Activated CD8-positive, alpha-beta memory T cell treated with anti-CD3 and anti-CD28 coated beads for 36 hours (primary cell): ENCODE results near the gene GPR25. TPM values are rescaled to one million over a fixed set of nuclear protein-coding genes. Genes with fewer than 3 reads are reported as not detected.

Experiments used
- CTCF ChIA-PET: fragments of 350-600 bp; sonication (Branson Sonifier 250); formaldehyde crosslinking; loops from one replicate; lab custom pipeline; 2021; ENCODE audit warnings: antibody characterized with exemption; lab: Charles Lee
- POLR2A ChIA-PET: fragments of 350-600 bp; sonication (Branson Sonifier 250); formaldehyde crosslinking; loops from one replicate; lab custom pipeline; 2021; ENCODE audit warnings: antibody characterized with exemption; lab: Charles Lee
- total RNA-seq, 2 experiments: library from RNA; stranded (reverse); gene quantifications; one replicate each; pipeline ENCODE4 v1.2.3, GENCODE V29; 2021

GPR25 gene, protein sequence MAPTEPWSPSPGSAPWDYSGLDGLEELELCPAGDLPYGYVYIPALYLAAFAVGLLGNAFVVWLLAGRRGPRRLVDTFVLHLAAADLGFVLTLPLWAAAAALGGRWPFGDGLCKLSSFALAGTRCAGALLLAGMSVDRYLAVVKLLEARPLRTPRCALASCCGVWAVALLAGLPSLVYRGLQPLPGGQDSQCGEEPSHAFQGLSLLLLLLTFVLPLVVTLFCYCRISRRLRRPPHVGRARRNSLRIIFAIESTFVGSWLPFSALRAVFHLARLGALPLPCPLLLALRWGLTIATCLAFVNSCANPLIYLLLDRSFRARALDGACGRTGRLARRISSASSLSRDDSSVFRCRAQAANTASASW
- not detected for total RNA-seq

DNA sequence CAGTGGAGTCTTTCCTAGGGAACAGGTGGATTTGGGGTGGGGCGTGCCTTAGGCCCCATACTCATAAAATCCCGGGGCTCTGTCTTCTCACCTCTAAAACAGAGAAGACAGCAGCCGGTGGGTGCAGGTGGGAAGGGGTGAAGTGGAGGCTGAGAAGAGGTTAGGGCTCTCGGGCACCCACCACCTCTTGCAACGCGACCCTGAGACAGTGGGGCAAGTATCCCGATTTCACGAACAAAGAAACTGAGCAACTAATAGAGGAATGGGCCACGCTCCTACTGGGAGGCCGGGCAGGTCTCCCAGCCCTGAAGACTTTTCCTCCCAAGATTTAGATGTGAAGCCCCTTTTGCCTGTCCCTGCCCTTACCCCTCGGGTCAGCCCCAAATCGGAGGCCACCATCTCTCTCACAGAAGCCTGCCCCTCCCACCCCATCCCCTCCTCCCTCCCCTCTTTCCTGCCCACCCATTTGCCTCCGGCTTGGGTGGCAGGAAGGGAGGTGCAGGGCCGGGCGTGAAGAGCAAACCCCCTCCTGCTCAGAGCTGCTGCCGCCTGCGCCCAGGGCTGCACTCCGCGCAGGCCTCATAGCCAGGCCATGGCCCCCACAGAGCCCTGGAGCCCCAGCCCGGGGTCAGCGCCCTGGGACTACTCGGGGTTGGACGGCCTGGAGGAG, at the start of gene GPR25:
Gene GPR25, plus strand, starts transcription at position 536 of the 670 bp plus-strand sequence. Its CDS starts 57 bp downstream, at position 593.
- POLR2A ChIA-PET, result no interaction called here
- CTCF ChIA-PET, result interaction anchor here (0.6 to 1.6 kb wide), 2 partner anchors 100 to 170 kb away, joined by 3 to 6 read pairs; no protein-coding TSS in a partner anchor

DNA sequence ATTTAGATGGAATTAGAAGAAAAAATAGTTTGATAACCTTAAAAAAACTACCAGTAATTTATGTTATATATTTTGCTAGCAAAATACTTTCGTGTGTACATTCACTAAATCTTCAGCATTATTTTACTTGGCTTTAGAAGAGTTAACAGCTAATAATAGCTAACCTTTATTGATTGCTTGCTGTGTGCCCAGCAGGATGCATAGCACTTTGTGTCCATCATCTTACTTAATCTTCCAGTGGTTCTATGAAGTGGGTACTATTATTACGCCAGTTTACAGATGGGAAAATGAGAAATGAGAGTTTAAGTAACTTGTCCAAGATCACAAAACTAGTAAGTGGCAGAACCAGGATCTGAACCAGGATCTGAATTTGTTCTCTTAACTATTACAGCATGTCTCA, 41.7 kb upstream of the GPR25 start:
- ChIA-PET CTCF (no interaction called here), POLR2A (no interaction called here)

DNA sequence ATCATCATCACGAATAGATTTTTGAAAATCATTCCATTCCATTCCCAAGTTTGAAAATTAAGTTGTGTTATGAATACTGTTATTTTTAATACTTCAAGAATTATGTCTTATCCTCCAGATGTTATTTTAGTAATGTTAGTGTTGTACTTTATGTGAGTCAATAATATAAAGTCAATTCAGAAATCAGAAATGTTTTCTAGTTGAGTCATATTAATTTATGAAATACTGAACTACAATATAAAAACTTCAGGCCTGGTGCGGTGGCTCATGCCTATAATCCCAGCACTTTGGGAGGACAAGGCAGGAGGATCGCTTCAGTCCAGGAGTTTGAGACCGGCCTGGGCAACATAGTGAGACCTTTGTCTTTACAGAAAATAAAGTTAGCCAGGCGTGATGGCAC, 38.4 kb upstream of the GPR25 start:
- ChIA-PET CTCF (no interaction called here), POLR2A (no interaction called here)

DNA sequence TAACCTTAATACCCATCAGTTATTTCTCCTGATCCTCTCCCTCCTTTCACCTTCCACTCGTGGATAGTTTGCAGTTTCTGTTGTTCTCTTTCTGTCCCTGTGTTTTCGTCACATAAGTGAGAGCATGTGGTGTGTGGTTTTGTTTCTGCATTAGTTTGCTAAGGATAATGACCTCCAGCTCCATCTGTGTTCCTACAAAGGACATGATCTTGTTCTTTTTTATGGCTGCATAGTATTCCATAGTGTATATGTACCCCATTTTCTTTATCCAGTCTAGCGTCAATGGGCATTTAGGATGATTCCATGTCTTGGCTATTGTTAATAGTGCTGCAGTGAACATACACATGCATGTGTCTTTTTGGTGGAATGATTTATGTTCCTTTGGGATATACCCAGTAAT, 36.6 kb upstream of the GPR25 start:
- ChIA-PET CTCF (no interaction called here), POLR2A (no interaction called here)

DNA sequence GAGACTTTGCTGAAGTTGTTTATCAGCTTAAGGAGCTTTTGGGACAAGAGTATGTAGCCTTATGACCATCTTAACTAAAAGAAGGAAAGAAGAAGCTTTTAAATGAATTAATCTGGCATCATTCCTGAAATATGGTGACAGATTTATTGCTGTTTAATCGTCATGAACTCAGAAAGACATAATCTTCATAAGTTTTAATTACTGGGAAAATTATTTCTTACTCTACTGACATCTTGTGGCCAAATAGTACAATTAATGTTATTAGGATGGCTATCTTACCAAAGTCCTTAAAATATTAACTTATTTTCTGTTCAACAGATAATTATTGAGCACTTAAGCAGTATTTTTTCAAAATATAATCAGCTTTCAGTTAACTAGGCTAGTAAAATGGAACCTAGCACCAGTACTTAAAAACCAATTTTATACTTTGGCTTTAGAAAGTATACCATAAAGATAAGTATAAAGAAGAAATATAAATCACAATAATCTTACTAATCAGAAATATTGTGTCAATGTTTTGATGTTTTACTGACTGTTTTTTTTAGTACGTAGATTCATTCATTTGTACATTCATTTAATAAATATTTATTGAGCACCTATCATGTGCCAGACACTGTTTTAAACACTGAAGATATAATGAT, 34.7 kb upstream of the GPR25 start:
- CTCF ChIA-PET, result no interaction called here
- POLR2A ChIA-PET, result no interaction called here

DNA sequence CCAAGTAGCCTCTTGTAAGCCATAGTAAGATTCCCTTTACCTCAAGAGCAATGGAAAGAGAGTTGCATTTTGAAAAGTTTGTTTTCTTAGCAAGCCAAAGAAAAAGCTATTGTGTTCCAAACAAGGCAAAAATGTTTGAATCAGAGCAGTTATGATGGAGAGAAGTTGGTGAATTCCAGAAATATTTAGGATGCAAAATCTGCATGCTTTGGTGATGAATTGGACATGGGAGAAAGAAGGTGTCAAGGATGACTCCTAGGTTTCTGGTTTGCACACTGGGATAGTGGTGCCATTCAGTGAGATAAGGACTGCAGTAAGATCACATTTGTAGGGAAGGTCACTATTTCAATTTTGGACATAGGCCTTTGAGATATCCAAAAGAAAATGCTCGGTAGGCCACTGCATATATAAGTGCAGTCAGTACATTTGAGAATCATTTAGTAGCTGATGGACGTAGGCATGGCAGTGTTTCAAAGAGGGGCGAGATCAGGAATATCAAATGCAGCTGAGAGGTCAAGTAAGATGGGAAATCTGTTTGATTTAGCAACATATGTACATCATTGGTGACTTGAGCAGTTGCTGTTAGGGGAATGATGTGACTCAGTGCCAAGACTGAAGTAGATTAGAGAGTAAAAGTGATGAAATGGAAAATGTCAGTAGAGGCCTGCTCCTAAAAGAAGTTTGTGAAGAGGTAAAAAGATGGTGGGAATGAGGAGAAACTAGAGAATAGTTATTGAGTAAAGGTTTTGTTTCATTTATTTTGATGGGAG, 33.9 kb upstream of the GPR25 start:
- ChIA-PET CTCF (no interaction called here), POLR2A (no interaction called here)

DNA sequence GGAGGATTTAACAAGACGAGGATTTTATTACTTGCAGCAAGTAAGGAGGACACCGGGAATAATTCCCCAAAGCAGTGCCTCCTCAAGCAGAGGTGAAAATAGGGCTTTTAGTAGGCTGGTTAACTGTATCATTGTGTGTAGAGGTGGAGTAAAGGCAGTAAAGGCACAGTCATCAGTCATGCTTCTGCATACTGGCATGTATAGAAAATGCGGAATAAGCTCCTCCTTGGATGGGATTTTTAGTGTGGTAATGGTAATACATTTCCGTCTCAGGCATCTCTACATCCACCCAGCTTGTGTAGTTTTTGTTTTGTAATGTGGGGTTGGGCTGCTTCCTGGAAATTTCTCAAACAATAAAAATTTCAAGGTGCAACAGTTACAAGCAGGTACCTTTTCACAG, 27.4 kb upstream of the GPR25 start:
- POLR2A ChIA-PET, result interaction anchor here (0.6 kb wide), 1 partner anchor 204 kb away, joined by 3 read pairs; no protein-coding TSS in a partner anchor
- CTCF ChIA-PET, result no interaction called here

DNA sequence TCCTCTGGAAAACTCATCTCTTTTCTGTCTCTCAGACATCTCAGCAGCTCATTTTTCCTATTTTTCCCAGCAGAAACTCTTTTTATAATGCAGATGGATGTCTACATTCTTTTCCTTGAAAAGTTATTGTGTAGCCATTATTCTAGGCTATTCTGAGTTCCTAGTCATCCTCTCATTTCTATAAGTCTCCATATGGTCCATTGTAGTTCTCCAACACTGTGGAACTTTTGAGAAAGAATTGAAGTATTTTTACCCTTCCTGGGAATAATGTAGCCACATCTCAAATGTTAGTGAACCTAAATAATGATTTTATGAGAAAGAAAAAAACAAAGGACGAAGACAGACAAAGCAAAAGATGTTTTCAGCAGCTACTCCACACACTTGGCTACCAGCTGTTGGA, 26.4 kb upstream of the GPR25 start:
- POLR2A ChIA-PET, result no interaction called here
- CTCF ChIA-PET, result no interaction called here

DNA sequence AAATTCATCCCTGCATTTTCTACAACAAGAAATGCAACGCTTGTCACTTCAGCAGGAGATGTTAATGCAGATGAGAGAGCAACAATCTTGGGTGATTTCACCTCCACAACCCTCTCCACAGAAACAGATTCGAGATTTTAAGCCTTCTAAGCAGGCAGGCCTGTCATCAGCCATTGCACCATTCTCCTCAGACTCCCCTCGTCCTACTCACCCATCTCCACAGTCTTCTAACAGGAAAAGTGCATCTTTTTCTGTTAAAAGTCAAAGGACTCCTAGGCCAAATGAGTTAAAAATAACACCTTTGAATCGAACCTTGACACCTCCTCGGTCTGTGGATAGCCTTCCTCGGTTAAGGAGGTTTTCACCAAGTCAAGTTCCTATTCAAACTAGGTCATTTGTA, 23.4 kb upstream of the GPR25 start:
- POLR2A ChIA-PET, result no interaction called here
- CTCF ChIA-PET, result no interaction called here

DNA sequence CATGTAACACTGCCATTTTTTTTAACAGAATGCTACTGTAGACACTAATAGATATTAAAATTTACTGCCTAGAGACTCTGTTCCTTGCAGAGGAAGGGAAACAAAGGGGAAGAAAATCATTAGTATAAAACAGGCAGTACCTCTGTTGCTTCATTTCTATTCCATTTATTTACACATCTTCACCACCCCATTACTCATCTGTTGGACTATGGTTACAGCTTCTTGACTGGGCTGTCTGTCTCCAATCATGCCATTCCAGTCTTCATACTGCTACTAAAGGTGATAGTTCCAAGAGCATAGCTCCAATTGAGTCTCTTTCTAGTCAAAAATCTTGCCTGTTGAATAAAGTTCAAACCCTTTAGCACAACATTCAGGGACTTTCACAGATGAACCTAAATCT, 22.2 kb upstream of the GPR25 start:
- ChIA-PET POLR2A (no interaction called here), CTCF (no interaction called here)

DNA sequence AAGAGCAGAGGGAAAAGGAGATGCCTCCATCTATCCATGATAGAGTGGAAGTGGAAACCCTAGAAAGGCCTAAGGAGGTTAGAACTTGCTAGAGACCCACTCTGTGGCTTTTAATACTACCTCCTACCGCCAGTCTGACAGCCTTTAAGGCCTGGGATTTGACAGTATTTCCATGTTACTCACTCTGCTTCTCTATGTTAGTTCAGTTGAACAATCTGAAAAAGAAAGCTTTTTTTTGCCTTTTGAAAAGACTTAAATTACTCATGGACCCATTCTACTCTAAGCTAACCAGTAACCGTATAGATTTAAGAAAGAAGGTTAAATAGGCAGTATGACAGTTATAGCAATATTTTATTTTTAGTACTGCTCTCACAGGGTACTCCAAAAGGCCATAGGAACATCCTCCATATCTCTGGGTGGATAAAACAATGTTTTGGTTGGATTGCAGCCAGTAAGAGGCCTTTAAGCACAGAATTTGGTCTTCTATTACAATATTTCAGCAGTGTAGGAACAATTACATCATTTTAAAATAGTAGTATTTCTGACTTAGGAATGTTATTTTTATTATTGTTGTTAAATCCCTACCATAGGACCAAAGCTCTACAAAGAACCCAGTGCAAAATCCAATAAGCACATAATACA, 15.9 kb upstream of the GPR25 start:
- ChIA-PET CTCF (interaction anchor here (1.1 kb wide), 1 partner anchor 19 kb away, joined by 4 read pairs; no protein-coding TSS in a partner anchor), POLR2A (no interaction called here)

DNA sequence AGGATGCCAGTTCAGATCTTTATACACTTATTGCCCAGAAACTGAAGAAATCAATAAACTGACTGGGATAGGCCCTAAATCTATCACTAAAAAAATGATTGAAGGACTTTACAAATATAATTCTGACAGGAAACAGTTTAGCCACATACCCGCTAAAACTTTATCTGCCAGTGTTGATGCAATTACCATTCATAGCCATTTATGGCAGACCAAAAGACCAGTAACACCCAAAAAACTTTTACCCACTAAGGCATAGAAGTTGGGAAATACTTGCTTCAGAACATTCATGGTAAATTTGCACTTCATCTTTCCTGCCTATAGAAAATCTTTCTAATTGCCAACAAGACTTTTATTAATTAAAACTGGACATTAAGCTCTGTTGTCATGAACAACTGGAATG, 15.0 kb upstream of the GPR25 start:
- POLR2A ChIA-PET, result no interaction called here

DNA sequence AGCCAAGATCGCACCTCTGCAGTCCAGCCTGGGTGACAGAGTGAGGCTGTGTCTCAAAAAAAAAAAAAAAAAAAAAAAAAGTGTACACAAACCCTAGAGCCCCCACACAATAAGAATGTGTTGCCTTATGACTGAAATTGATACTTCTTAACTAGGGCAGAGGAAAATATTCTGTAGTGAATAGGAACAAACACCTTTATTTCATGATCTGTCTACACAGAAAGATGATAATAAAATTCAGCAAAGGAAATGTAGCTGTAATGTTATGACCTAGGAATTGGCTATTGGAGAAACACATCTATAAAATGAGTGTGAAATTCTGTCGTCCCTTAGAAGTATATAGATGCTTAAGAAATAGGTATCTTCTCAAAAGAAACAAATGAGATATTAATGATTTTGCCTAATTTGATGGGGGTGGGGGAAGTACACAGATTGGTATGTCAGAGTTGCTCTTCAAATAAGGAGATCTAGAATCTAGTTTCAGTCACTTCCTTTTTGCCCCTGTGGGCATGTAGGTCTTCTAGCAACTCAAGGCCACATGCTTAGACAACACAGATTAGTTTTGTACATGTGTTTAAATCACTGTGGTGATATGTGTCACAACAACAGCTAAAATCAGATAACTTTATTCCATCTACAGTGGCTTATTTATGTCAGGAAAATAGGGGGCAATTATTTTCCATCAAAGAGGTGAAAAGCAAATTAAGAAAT, 10.7 kb upstream of the GPR25 start:
- CTCF ChIA-PET, result interaction anchor here (0.7 kb wide), 1 partner anchor 991 kb away, joined by 3 read pairs; no protein-coding TSS in a partner anchor
- POLR2A ChIA-PET, result interaction anchor here (0.7 to 0.9 kb wide), 2 partner anchors 27 to 378 kb away, joined by 3 to 11 read pairs; no protein-coding TSS in a partner anchor

More for the DNA sequence above, 15.0 kb upstream of the GPR25 start:
- CTCF ChIA-PET, result no interaction called here

DNA sequence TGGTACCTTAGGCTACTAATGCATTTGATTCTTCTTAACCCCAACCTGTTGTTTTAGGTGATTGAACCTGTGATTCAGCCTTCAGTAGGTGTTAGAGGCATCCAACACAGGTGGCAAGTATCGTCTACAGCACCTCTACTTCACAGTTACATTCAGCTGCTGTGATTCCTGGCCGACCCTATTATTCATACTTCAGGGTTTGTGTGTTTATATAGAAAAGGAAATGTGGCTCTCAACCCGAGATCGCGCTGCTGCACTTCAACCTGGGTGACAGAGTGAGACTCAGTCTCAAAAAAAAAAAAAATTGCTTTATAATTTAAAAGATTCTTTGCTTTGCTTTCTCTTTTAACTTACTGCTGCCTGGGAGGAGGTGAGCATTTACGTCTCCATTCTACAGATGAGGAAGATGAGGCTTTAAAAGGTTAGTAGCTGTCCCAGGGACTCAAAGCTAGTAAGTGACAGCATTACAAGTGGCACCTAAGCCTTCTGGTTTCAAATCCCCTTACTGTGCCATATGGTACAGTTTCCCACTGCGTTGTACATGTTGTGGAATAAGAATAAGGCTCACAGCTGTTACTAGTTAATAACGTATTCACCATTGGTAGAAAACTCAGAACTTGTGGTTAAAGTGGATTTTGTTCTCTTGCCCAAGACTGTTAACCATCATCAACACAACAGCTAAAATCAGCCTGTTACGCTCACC, 9.9 kb upstream of the GPR25 start:
- ChIA-PET CTCF (interaction anchor here (0.7 kb wide), 1 partner anchor 992 kb away, joined by 3 read pairs; no protein-coding TSS in a partner anchor), POLR2A (interaction anchor here (0.7 to 0.9 kb wide), 2 partner anchors 26 to 379 kb away, joined by 3 to 11 read pairs; no protein-coding TSS in a partner anchor)

DNA sequence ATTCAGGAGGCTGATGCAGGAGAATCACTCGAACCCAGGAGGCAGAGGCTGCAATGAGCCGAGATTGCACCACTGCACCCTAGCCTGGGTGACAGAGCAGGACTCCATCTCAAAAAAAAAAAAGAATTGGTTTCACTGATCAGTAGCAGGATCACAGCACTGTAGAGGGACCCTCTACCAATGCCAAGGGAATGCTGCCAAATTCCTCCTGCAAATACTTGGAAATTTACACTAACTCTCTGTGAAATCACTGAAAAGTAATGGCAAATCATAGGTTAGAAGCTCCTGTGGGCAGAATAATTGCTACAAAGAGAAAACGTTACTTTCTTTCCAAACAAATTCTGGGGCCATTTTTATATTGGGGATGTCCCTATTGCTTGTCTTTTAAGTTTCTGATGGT, 6.7 kb upstream of the GPR25 start:
- POLR2A ChIA-PET, result interaction anchor here (1.0 kb wide), 2 partner anchors 12 to 23 kb away, joined by 4 to 5 read pairs; no protein-coding TSS in a partner anchor
- CTCF ChIA-PET, result interaction anchor here (0.6 to 1.4 kb wide), 6 partner anchors 11 to 244 kb away, joined by 3 to 5 read pairs (median 4); no protein-coding TSS in a partner anchor

DNA sequence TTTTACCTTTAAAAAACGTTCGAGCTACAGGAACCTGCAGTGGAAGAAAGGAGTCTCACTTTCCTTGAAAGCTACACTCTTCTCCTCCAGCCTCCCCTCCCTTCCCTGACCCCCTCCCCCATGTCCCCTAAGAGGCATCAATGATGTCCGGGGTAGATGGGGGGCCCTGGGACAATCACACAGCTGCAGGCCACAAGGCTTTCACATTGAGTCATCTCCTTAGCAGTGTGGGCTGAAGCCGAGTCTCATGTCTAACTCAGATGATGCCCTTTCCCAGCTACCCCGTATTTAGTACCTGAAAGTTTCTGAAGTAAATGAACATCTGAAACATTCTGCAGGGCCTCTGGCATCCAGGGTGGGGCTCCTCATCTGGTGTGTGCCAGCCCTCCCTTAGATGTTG, 6.3 kb upstream of the GPR25 start:
- ChIA-PET POLR2A (interaction anchor here (1.0 kb wide), 2 partner anchors 12 to 23 kb away, joined by 4 to 5 read pairs; no protein-coding TSS in a partner anchor), CTCF (interaction anchor here (0.6 to 1.4 kb wide), 5 partner anchors 11 to 244 kb away, joined by 3 to 5 read pairs (median 4); no protein-coding TSS in a partner anchor)
